Smooth muscle cell (in vitro differentiated cells): Measurements from ENCODE around the gene PSME4. TPM values are rescaled to one million over a fixed set of nuclear protein-coding genes. Genes with fewer than 3 reads are reported as not detected.
"Not testable (repeated sequence)": the region's sequence is repeated elsewhere in the genome, so short reads cannot be mapped to it uniquely, and the experiment has no call there.

Experiments used
- DNase-seq: peaks from one replicate; lab custom pipeline; 2025; ENCODE audit not compliant: unreplicated experiment; lab: John Stamatoyannopoulos, UW
- H2AFZ ChIP-seq: fragments of 200-600 bp; sonication (generic); 2 replicates; pipeline ENCODE4 v1.6.0; 2016; ENCODE audit warnings: antibody characterized with exemption, low read depth, mild to moderate bottlenecking
- H3F3A ChIP-seq: fragments of 200-600 bp; sonication (generic); 2 replicates; pipeline ENCODE4 v1.6.0; 2017; ENCODE audit warnings: antibody characterized with exemption, low read depth
- H3K27ac ChIP-seq: fragments of 200-600 bp; sonication (generic); 2 replicates; pipeline ENCODE4 v1.5.1; 2016; ENCODE audit warnings: low read depth, mild to moderate bottlenecking
- H3K27me3 ChIP-seq: fragments of 200-600 bp; sonication (generic); 2 replicates; pipeline ENCODE4 v1.6.1; 2016; ENCODE audit warnings: low read depth, mild to moderate bottlenecking
- H3K36me3 ChIP-seq: fragments of 200-600 bp; sonication (generic); 2 replicates; pipeline ENCODE4 v1.5.1; 2016; ENCODE audit warnings: low read depth
- H3K4me1 ChIP-seq: fragments of 200-600 bp; sonication (generic); 2 replicates; pipeline ENCODE4 v1.5.1; 2016; ENCODE audit warnings: low read depth
- H3K4me2 ChIP-seq: fragments of 200-600 bp; sonication (generic); 2 replicates; pipeline ENCODE4 v1.6.0; 2016; ENCODE audit warnings: mild to moderate bottlenecking
- H3K4me3 ChIP-seq: fragments of 200-600 bp; sonication (generic); 2 replicates; pipeline ENCODE4 v1.5.1; 2016; ENCODE audit warnings: mild to moderate bottlenecking
- H3K79me2 ChIP-seq: fragments of 200-600 bp; sonication (generic); 2 replicates; pipeline ENCODE4 v1.6.0; 2016; ENCODE audit warnings: low read depth, mild to moderate bottlenecking
- H3K9ac ChIP-seq: fragments of 200-600 bp; sonication (generic); 2 replicates; pipeline ENCODE4 v1.6.0; 2016; ENCODE audit warnings: low read depth
- H3K9me3 ChIP-seq: fragments of 200-600 bp; sonication (generic); replicated peaks from 2 replicates; pipeline ENCODE4 v1.5.1; 2016; ENCODE audit warnings: low read depth
- H4K20me1 ChIP-seq: fragments of 200-600 bp; sonication (generic); 2 replicates; pipeline ENCODE4 v1.6.0; 2016; ENCODE audit warnings: low read depth
- CTCF ChIP-seq: fragments of 200-600 bp; sonication (generic); IDR thresholded peaks from 2 replicates; pipeline ENCODE4 v1.5.1; 2017; ENCODE audit warnings: borderline replicate concordance, mild to moderate bottlenecking, antibody characterized with exemption; ENCODE audit not compliant: insufficient read depth, poor library complexity, severe bottlenecking
- WGBS: methylation state at CpG from one replicate; pipeline ENCODE4 v1.1.7; 2016; ENCODE audit warnings: low lambda C conversion rate; 5-methylcytosine and 5-hydroxymethylcytosine counted together
- polyA plus RNA-seq: library from polyadenylated mRNA; unstranded; fragments of >200 nt; fragmentation: Nextera tagmentation; extraction: Ambion mirVana; gene quantifications from 2 replicates; pipeline ENCODE4 v1.2.1, GENCODE V29; 2016
- total RNA-seq: library from RNA; depleted of rRNA; stranded (reverse); fragments of >200 nt; gene quantifications from 2 replicates; pipeline ENCODE4 v1.2.3, GENCODE V29; 2014

PSME4 gene
- total and polyA plus RNA-seq, 2 experiments from 2014 or later, result 11.3 to 65.2 TPM

- no peak for DNase-seq
- no peaks in the 10 kb centered on the region for H3K9me3 ChIP-seq
- no peak overlapping the region for H3K27ac ChIP-seq
- no peak overlapping the region for H2AFZ ChIP-seq
- H4K20me1 ChIP-seq, result peaks cover under 1% of the 10 kb centered on the region
- H3K79me2 ChIP-seq, result no peaks in the 10 kb centered on the region
- no peaks in the 10 kb centered on the region for H3F3A ChIP-seq
- TF ChIP-seq CTCF, result no peak
- no peaks in the 10 kb centered on the region for H3K36me3 ChIP-seq
- 96% methylated on average over 2 of the region's 2 CpGs for WGBS
- no peaks in the 10 kb centered on the region for H3K4me1 ChIP-seq
- no peak overlapping the region for H3K9ac ChIP-seq
- H3K4me2 ChIP-seq, result no peak overlapping the region
- H3K4me3 ChIP-seq, result no peak overlapping the region
- H3K27me3 ChIP-seq, result no peaks in the 10 kb centered on the region
Observed at GRCh38 chr2:53856272-53856671, 114.5 kb downstream of the PSME4 start.

DNA sequence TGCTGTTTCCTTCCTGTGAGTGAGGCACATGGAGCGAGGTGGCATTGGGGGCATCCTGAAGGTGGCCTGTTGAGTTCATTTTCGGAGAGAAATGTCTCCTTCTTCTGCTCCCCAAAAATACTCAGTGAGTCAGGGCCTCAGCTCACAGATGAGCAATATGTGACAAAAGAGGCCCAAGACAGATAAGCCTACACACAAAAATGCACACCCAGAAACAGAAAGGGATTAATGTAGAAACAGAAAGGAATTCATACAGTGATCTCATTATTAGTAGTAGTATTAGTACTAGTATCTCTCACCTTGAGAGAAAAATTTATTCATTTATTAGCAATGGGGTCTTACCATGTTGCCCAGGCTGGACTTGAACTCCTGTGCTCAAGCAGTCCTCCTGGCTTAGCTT, 116.1 kb downstream of the PSME4 start:
- WGBS, result 100% methylated on average over 2 of the region's 2 CpGs
- no peak for DNase-seq
- H3K36me3 ChIP-seq, result no peaks in the 10 kb centered on the region
- no peaks in the 10 kb centered on the region for H3K27me3 ChIP-seq
- H3K4me3 ChIP-seq, result no peak overlapping the region
- H3K9ac ChIP-seq, result no peak overlapping the region
- H3K4me1 ChIP-seq, result no peaks in the 10 kb centered on the region
- H2AFZ ChIP-seq, result no peak overlapping the region
- no peaks in the 10 kb centered on the region for H3K79me2 ChIP-seq
- H3K9me3 ChIP-seq, result no peaks in the 10 kb centered on the region
- TF ChIP-seq CTCF, result no peak
- no peak overlapping the region for H3K27ac ChIP-seq
- no peaks in the 10 kb centered on the region for H3F3A ChIP-seq
- H3K4me2 ChIP-seq, result no peak overlapping the region
- H4K20me1 ChIP-seq, result peaks cover 4% of the 10 kb centered on the region

DNA sequence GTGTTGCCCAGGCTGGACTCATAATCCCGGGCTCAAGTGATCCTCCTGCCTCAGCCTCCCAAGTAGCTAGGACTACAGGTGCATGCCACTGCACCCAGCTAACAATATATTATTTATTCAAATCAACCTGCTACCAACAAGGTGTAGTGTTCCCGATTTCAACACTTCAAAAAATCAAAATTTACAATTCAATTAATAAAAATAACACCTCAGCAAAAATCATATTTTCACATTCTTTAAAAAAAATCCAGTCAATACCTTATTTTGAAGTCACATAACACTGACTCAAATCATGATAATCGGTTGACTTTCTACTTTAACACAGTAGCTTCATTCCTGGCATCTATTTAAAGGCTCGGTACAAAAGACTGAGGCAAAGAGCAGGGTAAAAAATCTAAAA, 118.3 kb downstream of the PSME4 start:
- Histone ChIP-seq H3K27me3 (no peaks in the 10 kb centered on the region), H3K9ac (no peak overlapping the region), H3K4me1 (no peaks in the 10 kb centered on the region), H3K36me3 (no peaks in the 10 kb centered on the region), H2AFZ (no peak overlapping the region), H4K20me1 (peaks cover 4% of the 10 kb centered on the region), H3K4me3 (no peak overlapping the region), H3K27ac (no peak overlapping the region), H3K9me3 (no peaks in the 10 kb centered on the region), H3K79me2 (no peaks in the 10 kb centered on the region), H3F3A (no peaks in the 10 kb centered on the region), H3K4me2 (no peak overlapping the region)
- no peak for TF ChIP-seq CTCF
- 96% methylated on average over 4 of the region's 4 CpGs for WGBS
- DNase-seq, result no peak

GRCh38 chr2:53851052-53851757, 119.6 kb downstream of the PSME4 start:
- H3K79me2 ChIP-seq, H3K4me1 ChIP-seq, H3K9ac ChIP-seq, H3K27ac ChIP-seq, H2AFZ ChIP-seq, H3F3A ChIP-seq, H4K20me1 ChIP-seq, DNase-seq, H3K9me3 ChIP-seq, H3K27me3 ChIP-seq, H3K4me2 ChIP-seq, H3K4me3 ChIP-seq, H3K36me3 ChIP-seq: not testable (repeated sequence)
- 98% methylated on average over 9 of the region's 9 CpGs for WGBS
